ENCODE data around the gene DENND5A.
"Not testable (repeated sequence)": the region's sequence is repeated elsewhere in the genome, so short reads cannot be mapped to it uniquely, and the experiment has no call there.

The DENND5A gene

GRCh38 chr11:9136741-9137140 is 128.4 kb downstream of the DENND5A start:
- FAIRE-seq = no peak

DNA sequence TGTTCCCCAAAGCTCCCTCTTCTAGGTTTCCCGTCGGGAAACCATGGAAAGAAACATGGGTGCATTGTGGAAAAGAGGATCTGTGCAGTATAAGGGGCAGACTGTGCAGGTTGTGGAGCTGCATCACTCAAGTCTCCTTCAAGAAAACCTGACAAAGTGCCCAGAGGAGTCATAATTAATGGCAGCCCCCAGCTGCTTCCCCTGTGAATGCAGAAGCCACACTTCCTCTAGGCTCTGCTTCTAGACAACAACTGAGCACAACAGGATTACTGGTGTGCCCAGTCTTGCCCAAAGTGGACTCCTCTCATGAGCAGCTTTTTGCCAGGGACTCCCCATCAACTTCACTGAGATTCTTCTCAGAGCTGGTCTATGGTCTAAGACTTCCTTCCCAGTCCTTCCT is 131.2 kb downstream of the DENND5A start:
- FAIRE-seq = no peak

DNA sequence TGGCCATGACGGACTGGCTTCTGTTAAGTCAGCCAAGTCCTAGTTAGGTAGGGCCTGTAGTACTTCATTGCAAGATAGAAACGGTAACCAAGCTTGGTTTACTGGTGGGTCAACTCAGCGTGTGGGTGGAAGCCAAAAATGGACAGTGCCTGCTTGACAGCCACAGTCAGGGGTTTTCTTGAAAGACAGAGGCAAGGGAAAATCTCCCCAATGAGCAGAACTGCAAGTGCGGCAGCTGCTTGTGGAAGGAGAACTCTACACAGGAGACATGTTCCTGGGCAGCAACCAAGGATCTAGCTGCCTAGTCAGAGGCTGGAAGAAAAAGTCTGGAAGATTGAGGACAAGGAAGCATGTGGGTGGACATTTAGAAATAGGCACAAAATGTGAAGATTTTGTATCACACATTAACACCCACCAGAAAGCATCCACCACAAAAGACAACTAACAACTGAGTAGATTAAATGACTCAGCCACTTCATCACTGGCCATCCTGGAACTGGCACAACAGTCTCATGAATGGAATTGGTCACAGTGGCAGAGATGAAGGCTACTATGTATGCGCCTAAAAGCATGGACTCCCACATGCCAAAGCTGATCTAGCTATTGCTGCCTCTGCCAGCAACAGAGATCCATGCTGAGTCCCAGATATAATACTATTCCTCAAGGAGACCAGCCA is 132.8 kb downstream of the DENND5A start:
- FAIRE-seq = no peak

DNA sequence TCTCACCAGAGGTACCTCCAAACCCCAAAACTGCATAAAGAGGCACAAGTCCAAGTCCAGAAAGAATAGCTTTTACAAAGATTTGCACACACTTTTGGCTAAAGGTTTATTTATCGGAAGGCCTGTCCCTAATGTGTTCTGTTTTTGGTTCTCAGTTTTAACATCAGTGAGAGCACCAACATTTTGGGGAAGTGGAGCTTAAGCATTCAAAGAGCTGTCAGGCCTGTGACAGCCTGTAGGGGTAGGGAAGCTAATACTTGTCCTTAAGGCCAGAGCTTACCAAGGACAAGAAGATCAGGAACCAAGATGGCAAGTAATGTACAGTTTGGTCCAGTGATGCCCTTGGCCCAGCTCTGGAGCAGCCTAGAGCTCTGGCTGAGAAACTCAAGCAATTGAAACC is 134.9 kb downstream of the DENND5A start:
- no peak for FAIRE-seq

- no peak for FAIRE-seq
Measured at GRCh38 chr11:9126636-9127035, 138.5 kb downstream of the DENND5A start.

GRCh38 chr11:9125185-9125886 is 139.8 kb downstream of the DENND5A start:
- no peak for FAIRE-seq

DNA sequence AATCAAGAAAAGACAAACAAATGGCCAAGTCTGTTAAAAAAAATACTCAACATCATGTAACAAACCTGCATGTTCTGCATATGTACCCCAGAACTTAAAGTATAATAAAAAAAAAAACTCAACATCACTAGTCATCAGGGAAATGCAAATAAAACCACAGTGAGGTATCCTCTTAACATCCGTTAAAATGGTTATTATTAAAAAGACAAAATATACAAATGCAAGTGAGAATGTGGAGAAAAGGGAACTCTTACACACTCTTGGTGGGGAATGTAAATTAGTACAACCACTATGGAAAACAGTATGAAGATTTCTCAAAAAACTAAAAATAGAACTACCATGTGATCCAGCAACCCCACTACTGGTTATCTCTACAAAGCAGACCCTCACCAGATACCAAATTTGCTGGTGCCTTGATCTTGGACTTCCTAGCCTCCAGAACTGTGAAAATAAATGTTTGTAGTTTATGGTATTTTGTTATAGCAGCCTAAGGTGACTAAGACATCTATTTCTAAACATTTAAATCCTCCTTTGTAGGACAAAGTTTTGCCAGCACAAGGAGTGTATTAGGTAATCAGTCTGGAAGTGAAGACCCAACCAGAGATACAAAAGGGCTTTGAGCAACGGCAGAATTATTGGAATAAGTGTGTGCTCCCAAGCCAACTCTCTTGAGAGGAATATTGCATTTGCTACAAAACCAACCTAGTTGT is 141.4 kb downstream of the DENND5A start:
- no peak for FAIRE-seq

- FAIRE-seq = no peak
Measured at GRCh38 chr11:9121469-9121796, 143.7 kb downstream of the DENND5A start.

GRCh38 chr11:9120664-9121468 is 144.3 kb downstream of the DENND5A start:
- FAIRE-seq = no peak

DNA sequence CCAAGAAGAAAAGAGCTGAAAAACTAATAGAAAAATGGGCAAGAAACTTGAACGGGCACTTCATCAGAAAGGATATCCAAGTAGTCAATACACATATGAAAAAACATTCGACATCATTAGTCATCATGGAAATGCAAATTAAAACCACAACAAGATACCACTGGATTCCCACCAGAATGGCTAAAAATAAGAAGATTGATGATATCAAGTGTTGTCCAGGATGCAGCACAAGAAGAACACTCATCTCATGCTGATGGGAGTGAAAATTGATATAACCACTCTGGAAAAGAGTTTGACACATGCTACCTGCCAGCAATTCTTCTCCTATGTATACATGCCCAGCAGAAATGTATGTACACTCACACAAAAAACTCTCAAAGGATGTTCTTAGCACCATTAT is 146.9 kb downstream of the DENND5A start:
- no peak for FAIRE-seq

DNA sequence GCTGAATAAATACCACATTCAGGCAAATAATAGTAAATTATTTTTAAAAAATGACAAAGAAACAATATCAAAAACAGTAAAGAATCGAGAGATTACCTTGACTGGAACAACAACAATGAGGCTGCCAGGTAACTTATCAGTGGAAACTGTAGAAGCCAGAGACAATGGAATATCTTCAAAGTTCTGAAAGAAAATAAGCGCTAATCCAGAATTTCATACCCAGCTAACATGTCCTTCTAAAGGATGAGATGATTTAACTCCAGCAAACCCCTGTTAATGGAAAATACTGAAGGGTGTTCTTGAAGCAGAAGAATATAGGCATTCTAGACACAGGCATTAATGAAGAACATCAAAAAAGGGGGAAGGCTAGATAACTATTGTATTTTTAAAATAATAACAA is 153.1 kb downstream of the DENND5A start:
- FAIRE-seq = no peak

DNA sequence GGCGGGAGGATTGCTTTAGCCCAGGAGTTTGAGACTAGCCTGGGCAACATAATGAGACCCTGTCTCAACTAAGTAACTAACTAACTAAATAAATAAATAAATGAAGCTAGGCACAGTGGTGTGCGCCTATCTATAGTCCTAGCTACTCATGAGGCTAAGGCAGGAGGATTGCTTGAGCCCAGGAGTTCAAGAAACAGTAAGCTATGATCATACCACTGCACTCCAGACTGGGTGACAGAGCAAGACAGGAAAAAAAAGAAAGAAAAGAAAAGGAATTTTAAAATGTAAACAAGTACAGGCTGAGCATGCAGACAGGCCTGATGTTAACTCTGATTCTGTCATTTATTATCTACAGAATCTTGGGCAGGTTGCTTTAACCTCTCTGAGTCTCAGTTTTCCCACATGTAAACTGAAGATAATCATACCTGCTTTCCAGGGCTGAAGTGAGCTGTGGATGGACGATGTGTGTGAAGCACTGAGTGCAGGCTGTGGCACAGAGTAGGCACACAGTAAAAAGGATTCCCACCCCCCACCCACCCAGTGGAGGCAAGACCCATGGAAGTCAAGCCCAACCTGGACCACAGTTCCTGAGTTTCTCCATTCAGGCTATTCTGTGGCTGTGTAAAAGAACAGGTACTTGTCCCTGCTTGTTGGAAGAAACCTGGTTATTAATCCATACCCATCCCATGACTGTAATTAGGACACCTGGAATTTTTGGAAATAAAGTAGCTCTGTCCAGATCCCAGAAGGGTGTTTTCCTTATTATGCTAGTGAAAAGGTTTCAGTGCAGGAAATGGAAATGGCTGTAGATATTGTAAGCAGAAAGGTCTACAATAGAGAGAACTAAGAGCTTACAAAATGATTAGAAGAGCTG is 155.1 kb downstream of the DENND5A start:
- no peak for FAIRE-seq

GRCh38 chr11:9104580-9104979 is 160.6 kb downstream of the DENND5A start:
- no peak for FAIRE-seq

GRCh38 chr11:9103542-9104276 is 161.4 kb downstream of the DENND5A start:
- no peak for FAIRE-seq

DNA sequence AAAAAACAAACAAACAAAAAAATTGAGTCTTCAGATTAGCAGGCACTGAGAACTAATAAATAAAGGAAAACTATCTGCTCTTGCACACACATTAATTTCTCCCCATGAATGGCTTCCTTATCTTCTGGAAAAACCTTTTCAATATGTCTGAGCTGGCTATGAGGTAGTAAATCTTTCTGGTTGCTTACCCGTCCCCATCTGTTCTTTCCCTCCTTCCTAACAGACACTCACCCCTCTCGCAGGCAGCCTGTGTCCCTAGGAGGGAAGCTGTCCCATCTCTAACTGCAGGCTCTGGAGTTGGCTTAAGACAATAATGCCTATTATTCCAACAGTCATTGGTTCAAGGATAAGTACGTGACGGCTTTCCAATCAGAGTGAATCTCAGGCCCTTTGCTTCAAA is 165.5 kb downstream of the DENND5A start:
- no peak for FAIRE-seq

DNA sequence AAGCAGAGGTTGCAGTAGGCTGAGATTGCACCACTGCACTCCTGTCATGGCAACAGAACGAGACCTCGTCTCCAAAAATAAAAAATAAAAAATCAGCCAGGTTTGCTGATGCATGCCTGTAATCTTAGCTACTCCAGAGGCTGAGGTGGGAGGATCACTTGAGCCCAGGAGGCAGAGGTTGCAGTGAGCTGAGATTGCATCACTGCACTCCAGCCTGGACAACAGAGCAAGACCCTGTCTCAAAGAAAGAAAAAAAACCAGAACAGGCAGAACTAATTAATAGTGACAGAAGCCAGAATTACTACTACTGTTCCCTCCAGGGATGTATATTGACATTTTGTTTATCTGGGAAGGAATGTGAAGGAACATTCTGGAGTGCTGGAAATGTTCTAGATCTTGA is 166.7 kb downstream of the DENND5A start:
- FAIRE-seq = not testable (repeated sequence)

DNA sequence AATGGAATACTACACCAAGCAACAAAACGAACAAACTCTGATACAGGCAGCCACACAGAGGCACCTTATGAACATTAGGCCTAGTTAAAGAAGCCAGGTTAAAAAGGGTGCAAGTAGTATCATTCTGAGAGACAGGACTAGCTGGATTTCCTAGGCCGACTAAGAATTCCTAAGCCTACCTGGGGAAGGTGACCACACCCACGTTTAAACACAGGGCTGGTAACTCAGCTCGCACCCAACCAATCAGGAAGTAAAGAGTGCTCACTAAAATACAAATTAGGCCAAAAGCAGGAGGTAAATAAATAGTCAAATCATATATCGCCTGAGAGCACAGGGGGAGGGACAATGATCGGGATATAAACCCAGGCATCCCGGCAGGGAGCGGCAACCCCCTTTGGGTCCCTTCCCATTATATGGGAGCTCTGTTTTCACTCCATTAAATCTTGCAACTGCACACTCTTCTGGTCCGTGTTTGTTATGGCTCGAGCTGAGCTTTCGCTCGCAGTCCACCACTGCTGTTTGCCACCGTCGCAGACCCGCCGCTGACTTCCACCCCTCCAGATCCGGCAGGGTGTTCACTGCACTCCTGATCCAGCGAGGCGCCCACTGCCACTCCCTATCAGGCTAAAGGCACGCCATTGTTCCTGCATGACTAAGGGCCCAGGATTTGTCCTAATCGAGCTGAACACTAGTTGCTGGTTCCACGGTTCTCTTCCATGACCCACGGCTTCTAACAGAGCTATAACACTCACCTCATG is 167.8 kb downstream of the DENND5A start:
- FAIRE-seq = not testable (repeated sequence)

DNA sequence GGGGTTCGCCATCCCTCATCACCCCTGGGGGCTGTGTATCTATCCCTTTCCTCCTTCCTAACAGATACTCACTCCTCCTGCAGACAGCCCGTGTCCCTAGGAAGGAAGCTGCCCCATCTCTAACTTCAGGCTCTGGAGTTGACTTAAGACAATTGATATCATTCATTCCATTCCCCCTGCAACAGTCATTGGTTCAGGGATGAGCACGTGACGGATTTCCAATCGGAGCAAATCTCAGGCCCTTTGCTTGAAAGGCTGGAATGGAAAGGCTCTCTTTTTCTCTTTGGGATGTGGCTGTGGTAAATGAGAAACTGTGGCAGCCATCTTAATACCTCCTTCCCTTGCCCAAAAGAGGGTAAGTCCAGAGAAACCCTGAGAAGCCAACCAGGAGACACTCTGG is 168.7 kb downstream of the DENND5A start:
- no peak for FAIRE-seq

DNA sequence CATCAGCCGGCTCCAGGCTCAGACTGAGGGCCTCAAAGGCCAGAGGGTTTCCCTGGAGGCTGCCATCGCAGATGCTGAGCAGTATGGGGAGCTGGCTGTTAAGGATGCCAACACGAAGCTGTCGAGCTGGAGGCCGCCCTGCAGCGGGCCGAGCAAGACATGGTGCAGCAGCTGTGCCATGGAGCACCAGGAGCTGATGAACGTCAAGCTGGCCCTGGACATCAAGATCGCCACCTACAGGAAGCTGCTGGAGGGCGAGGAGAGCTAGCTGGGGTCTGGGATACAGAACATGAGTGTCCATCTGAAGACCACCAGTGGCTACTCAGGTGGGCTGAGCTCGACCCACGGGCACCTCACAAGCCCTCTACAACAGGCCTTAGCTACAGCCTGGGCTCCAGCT is 169.7 kb downstream of the DENND5A start:
- FAIRE-seq = no peak

DNA sequence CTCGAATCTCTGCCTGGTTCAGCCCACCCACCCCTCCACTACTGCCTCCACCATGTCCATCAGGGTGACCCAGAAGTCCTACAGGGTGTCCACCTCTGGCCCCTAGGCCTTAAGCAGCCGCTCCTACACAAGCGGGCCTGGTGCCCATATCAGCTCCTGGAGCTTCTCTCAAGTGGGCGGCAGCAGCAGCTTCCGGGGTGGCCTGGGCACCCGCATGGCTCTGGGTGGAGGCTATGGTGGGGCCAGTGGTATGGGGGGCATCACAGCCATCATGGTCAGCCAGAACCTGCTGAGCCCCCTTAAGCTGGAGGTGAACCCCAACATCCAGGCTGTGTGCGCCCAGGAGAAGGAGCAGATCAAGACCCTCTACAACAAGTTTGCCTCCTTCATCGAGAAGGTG is 170.7 kb downstream of the DENND5A start:
- no peak for FAIRE-seq

All from G401.6 (cell line).